ENCODE results near the gene TTYH3. TPM values are rescaled to one million over a fixed set of nuclear protein-coding genes. Genes with fewer than 3 reads are reported as not detected.

TTYH3 gene
- total and polyA plus RNA-seq, 2 of the 13 experiments (the other 11 are each of a cell fraction or from before 2014, with no cell fraction given): 26.3 to 50.0 TPM

GRCh38 chr7:2670720-2671391 is 39.1 kb downstream of the TTYH3 start (continued):
- TF ChIP-seq GRHL1 (CRISPR knock-in tag; conservative IDR thresholded peaks at IDR 0.05) (no peak), IRF9 (CRISPR knock-in tag; IDR thresholded peaks at IDR 0.05; ENCODE audit: borderline replicate concordance) (no peak), ZMAT5 (CRISPR knock-in tag; IDR thresholded peaks at IDR 0.05; ENCODE audit: borderline replicate concordance, low read depth) (no peak), ZSCAN9 (CRISPR knock-in tag; IDR thresholded peaks at IDR 0.05; ENCODE audit: borderline replicate concordance) (0 out of 2 replicates have a peak, but pooled peaks have one; percentile 21), NR0B2 (CRISPR knock-in tag; IDR thresholded peaks at IDR 0.05) (no peak), RBFOX2 (IDR thresholded peaks at IDR 0.05; ENCODE audit: low read depth, low read length) (no peak), RAD21 (CRISPR knock-in tag; IDR thresholded peaks at IDR 0.05) (peak; percentile 95), IKZF5 (CRISPR knock-in tag; IDR thresholded peaks at IDR 0.05) (0 out of 2 replicates have a peak, but pooled peaks have one; percentile 20), NR2F2 (IDR thresholded peaks at IDR 0.05; ENCODE audit: borderline replicate concordance, low read depth) (no peak), CENPT (CRISPR knock-in tag; IDR thresholded peaks at IDR 0.05; ENCODE audit: low read depth) (no peak), NRL (CRISPR knock-in tag; IDR thresholded peaks at IDR 0.05; ENCODE audit: borderline replicate concordance) (0 out of 2 replicates have a peak, but pooled peaks have one; percentile 29), ZNF343 (CRISPR knock-in tag; IDR thresholded peaks at IDR 0.05) (no peak), ZNF678 (CRISPR knock-in tag; IDR thresholded peaks at IDR 0.05) (no peak), ZNF563 (CRISPR knock-in tag; IDR thresholded peaks at IDR 0.05) (no peak), ATF5 (CRISPR knock-in tag; IDR thresholded peaks at IDR 0.05; ENCODE audit: low read depth) (no peak), HDAC1 (CRISPR knock-in tag; IDR thresholded peaks at IDR 0.05) (peak; percentile 38; the same call in 1 of the 2 replicates), ZMYM3 (CRISPR knock-in tag; IDR thresholded peaks at IDR 0.05) (peak; percentile 35; the same call in 1 of the 2 replicates), FIP1L1 (IDR thresholded peaks at IDR 0.05; ENCODE audit: borderline replicate concordance, insufficient read depth, low read depth, low read length) (no peak), ZFP1 (CRISPR knock-in tag; IDR thresholded peaks at IDR 0.05) (no peak), HNRNPK (IDR thresholded peaks at IDR 0.05; ENCODE audit: low read depth, low read length, poor library complexity, severe bottlenecking) (no peak), ZBTB34 (CRISPR knock-in tag; IDR thresholded peaks at IDR 0.05) (no peak), REL (CRISPR knock-in tag; conservative IDR thresholded peaks at IDR 0.05) (no peak), ZNF652 (CRISPR knock-in tag; IDR thresholded peaks at IDR 0.05; ENCODE audit: borderline replicate concordance, low read depth) (no peak)

All from HepG2 (cell line).